ENCODE measurements around the gene NEO1.

Gene NEO1

DNA sequence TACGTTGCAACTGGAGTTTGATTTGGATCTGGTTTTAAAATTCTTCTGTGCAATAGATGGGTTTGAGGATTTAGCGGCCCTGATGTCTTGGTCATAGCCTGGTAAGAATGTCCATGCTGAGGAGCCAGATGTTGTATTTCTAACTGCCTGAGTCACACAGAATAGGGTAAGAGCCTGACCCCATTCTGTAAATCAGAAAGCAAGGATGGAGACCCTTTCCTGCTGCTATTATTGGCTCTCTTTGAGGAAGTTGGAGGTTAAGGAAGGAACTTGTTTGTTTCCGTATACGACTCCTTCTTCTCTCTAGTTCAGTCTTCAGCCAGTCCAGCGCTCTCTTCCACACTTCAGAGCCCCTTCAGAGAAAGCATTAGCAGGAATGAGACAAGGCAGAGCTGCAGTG is 251.4 kb downstream of the NEO1 start:
- DNase-seq (ENCODE audit: low read depth in 2 of 2), result no peak

DNA sequence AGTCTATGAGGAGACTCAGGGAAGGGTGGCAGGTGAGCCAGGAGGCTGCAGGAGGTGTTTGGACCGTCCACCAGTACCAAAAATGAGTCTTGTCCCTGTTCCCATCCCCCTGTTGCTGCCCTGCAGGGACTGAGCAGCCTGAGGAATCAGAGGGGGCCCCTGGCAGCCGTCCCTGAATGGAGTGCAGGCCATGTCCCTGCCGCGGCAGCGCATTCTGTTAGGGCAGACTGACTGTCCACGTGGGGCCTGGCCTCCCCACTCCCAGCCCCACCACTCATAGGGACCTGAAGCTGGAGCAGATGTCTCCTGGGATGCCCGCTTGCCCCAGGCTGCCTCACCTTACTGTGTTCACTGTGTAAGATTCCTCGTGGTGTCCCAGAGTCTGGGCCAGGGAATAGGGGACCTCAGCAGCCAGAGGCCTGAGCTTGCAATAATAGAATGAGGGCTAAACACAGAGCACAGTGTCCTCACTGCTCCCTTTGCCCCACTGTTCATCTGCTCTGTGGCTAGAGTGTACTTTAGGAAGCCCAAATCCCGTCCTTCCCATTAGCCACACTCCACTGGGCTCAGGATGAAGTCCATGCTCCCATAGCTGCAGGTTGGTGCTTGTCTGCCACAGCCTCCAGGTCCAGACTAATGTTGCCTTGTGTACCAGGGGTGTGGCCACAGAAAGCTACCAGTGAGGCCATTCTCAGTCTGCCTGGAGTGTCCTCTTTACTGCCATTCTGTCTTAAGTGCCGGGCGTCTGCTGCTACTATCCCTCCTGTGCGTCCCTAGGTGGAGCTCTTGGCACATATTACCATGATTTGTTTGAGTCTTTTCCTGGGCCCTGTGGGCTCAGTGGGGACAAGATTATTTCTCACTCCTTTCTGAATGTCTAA is 253.3 kb downstream of the NEO1 start:
- peak; percentile 21 to 23 for DNase-seq (ENCODE audit: low read depth in 2 of 2)

DNA sequence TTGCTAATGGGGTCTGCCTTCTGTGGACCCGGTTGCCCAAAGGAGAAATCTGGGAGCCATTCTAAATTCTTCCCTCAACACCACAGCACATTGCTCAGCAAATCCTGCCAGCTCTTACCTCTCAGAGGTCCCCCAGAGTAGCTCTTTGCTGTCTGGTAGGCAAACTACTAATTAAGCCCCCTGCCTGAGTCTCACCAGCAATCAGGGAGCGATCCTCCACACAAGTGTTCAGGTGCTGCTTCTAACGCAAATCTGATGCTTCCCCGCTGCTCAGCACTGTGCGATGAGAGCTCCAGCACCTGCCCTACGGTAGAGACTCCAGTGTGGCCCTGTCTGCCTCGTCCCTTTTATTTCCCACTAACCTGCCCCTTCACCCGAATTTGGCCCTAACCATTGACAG is 256.0 kb downstream of the NEO1 start:
- no peak for DNase-seq (ENCODE audit: low read depth in 2 of 2)

DNA sequence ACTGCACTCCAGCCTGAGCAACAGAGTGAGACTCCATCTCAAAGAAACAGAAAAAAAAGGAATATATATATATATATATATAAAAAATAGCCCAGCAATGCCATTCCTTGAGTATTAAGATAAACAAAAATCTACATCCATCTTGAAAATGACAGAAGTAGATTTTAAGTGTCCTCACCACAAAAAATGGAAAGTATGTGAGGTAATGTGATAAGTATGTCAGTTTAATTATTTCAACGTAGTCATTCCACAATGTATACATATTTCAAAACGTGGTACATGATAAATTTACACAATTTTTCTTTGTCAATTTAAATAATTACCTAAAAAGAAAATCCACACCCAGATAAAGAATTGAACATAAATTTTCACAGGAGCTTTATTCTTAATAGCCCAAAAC is 261.6 kb downstream of the NEO1 start:
- DNase-seq (ENCODE audit: low read depth in 2 of 2), result peak; percentile 10 to 13

DNA sequence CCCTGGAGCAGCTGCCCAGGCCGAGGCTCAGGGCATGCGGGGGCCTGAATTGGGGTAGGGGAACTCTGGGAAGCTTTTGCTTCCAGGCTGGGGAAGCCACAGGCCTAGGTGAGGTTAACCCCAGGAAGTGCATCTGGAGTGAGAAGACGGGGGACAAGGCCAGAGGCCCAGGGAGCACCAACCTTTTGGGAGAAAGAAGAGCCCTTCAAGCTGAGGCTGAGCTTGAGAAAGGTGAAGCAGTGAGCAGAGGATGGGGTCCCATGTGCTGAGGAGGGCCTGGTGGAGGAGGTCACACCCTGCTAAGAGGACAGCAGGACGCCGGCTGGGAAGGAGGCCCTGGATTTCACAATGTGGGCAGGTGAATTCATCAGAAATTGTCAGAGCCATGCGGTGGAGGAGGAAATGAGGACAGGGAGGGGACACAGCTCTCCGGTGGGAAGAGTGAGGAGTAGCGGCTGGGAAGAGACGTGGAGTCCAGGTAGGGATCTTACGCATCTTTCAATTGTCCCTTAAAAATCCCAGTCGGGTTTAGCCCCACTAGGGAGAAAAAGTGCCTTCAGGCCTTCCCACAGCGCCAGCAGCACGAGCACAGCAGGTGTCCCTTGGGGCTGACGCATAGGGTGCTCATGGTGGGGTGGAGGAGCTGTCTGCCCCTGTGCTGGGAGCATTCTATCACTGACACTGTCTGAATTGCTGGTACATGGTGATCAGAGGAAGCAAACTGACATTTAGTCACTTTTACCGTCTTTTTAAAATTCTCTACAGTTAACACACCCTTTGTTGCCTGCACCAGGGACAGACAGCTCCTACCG is 265.6 kb downstream of the NEO1 start:
- no peak for DNase-seq (ENCODE audit: low read depth in 2 of 2)

DNA sequence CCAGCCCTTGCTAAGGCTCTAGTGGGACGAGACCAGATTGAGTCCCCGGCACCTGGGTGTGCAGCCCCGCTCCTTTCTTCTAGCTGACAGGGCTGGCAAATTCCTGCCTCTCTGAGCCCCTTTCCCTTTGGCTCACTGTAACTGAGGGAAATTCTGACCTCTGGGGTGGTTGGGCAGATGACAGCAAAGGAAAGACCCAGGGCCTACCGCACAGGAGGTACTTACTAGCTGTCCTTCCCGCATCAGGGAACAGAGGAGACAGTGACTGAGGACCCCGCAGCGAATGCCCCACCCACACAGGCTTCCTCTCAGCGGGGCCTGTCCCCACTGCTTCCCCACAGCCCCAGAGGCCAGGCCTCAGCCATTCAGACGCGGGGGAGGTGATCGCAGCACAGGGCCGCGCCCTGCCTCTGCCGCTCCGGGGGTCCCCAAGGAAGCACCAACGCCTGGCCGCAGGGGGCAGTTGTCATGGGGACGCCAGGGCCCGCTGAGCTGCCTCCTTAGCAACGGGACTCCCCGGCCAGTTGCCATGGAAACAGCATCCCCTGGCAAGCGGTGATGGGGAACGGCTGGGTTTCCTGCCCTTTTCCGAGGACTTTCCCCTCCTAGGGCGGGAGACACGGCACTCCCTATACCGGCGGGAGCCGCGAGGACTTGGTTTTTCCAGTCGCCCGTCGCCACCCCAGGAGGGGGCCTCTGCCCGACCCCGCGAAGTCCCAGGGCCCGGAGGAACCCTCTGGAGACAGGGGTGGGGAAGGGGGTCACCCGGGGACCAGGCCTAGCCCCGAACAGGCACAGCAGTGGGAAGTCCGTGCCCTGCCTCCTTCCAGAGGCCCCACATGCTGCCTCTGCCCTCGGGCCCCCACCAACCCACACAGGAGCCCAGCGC is 266.4 kb downstream of the NEO1 start:
- no peak for DNase-seq (ENCODE audit: low read depth in 2 of 2)

DNA sequence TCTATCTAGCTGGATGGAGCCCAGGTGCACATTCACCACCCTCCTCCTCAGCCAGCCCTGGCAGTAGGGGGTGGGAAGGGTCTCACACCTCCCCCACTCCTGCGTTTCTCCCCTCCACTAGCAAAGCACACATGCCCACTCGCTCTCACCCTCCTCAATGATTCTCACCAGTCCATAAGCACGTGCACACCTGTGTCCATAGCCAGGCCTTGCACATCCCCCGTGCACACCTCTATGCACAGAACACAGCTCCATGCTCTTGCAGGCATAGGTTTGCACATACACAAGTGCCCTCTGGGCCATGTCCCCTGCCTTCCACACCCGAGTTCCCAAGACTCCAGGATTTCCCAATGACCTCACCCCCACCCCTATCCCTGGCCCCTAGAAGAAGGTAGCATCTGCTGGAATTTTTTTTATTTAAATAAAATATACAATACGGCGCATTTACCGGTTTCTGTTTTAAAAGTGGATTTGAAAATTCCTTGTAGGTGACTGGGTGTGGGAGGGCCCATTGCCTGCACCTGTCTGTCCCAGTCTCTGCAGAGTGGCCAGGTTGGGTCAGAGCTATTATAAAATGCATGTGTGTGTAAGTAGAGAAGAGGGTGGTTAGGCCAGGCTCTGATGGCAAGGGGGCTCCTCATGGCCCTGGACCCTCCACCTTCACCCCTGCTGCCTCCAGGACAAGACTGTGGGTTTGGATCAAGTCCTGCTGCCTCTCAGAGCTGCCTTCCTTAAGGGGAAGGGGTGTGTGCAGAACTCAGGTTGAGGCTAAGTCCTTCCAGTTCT is 267.4 kb downstream of the NEO1 start:
- no peak for DNase-seq (ENCODE audit: low read depth in 2 of 2)

DNA sequence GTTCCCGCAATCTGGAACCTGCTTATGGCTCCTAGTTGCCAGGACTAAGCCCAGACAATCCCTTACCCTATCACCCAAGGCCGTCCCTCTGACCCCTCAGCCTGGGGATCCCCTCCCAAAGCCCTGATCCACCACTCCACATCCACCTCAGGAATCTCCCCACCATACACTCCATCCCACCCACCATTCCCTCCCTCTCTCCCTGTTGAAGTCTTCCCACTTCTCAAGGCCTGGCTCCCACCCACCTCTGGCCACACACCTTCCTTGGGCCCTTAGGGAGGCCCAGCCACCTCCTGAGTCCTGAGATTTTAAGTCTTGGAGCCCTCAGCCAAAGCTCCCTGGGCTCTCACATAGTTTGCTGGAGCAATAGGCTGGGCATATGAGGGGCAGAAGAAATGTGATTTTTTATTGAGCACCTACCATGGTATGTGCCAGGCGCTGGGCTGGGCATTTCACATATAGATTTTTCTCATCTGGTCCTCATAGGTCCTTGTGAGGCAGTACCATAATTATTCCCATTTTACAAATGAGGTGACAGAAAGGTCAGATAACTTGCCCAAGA is 268.4 kb downstream of the NEO1 start:
- no peak for DNase-seq (ENCODE audit: low read depth in 2 of 2)

DNA sequence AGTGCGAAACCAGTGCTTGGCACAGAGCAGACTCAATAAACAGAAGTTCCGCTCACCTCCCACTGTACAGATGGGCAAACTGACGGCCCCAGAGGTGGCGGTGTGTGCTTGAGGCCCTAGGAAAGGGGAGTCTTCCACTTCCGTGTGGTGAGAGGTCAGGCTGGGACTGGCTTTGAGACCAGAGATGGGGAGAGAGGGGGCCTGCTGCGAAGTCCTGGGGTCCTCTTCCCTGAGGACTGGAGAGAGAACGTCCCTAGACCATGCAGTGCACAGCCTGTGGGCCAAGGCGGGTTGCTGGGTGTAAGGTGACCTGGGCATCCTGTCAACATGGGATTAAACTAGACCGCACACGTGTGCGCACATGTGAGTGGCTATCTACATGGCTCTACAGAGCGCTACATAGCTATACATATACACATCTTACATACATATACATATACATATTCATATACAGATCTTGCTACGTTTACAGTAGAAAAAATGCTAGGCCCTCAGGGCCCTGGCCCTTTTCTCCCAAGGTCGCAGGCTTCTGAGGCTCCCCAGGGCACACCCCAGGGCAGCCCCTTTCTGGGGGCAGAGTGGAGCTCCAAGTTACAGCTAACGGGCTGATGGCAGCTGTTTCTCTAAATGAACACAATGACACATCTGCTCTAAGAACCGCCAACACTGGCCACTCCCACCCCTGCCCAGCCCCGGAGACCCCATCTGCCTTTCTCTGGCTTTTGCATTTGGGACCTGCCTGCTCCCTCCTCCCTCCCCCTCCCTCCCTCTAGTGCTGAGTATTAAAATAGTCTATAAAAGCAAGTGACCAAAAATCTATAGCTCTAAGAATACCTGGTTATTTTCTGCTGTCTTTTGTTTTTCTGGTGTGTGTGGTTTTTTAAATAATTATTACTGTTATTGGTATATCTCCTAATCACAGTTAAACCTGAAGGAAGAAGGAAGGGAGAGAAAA is 269.5 kb downstream of the NEO1 start:
- DNase-seq (ENCODE audit: low read depth in 2 of 2), result no peak

DNA sequence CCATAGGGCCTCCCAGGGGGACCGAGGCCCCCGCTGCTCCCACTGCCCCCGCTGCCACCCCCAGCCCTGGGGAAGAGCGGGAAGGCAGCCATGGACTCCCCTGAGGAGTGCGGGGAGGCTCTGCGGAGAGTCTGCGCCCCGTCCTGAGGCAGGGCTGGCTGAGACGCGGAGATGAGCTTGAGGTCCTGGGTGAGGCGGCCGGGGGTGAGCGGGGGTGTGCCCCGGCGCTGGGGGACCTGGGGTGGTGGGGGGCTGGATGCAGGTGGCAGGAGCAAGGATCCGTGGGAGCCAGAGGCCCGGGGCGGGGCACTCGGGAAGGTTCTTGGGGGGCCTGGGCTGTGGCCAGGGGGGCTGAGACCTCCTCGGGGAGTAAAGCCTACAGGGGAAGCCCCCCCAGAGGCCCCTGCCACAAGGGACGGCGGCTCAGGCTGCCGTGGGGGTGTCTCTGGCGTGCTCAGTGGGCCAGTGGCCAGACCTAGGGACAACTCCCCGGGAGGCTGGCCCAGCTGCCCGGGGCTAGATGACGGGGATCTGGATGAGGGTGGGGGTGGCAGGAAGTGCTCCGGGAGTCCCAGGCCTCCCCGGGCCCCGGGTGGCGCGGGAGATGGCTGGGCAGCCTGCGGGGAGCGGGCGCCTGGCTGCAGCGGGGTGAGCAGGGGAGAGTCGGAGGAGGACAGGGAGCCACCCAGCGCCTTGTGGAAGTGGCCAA is 270.6 kb downstream of the NEO1 start:
- no peak for DNase-seq (ENCODE audit: low read depth in 2 of 2)

DNA sequence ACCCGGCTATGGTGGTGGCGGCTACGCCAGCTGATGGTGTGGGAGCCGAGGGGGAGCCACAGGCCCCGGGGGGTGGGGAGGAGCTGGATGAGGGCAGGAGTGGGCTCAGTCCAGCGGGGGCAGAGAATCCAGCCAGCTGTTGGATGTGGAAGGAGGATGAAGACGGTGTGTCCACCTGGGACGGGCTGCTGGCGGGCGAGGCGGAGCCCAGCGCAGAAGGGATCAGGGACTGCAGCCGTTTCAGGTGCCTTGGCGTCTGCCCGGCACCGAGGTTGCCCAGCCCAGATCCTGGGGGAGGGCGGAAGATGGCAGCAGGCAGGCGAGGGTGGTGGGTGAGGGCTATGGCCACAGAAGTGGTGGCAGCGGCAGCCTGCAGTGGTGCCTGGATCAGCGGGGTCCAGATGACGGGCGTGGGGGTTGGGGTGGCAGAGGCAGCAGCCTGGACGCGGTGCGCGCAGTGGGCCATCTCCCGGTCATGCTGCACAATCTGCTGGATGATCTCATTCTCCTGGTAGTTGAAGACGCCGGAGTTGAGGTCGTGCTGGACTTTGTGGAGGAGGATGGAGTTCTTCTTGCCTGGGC is 271.2 kb downstream of the NEO1 start:
- DNase-seq (ENCODE audit: low read depth in 2 of 2), result no peak

DNA sequence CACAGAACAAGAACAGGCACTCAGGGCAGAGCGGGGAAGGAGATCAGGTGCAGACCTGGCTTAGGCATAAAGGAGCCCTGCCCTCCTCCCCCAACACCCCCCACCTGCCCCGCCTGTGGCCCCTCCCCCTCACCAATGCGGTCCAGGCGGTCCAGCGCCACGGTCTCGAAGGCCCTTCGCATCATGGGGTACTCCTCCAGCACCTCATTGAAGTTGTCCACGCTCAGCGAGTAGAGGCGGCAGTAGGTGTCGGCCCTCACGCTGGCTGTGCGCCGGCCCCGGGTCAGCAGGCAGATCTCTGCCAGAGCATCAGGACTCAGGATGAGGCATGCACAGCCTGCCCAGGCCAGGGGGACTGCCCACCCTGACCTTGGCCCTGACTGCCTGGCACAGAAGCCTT is 271.7 kb downstream of the NEO1 start:
- no peak for DNase-seq (ENCODE audit: low read depth in 2 of 2)

DNA sequence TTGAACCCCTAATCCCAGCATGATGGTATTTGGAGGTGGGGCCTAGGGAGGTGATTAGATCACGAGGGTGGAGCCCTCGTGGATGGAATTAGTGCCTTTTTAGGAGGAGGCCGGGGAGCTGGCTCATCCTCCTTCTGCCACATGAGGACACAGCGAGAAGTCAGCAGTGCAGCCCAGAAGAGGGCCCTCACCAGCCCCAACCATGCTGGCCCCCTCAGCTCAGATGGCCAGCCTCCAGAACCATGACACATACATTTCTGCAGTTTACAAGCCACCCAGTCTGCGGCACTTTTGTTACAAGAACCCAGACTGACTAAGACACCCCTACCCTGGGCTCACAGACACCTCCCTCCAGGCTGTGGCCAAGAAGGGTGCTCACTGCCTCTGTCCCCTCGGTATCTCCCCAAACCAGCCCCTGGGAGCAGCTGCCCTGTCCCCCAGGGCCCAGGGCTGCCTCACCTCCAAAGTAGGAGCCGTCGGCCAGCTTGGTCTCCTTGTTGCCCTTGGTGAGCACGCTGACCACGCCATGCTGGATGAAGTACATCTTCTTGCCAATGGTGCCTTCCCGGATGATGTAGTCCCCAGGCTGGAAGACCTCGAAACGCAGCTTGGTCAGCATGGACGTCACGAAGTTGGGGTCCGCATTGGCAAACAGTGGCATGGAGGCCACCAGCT is 272.4 kb downstream of the NEO1 start:
- DNase-seq (ENCODE audit: low read depth in 2 of 2), result no peak

DNA sequence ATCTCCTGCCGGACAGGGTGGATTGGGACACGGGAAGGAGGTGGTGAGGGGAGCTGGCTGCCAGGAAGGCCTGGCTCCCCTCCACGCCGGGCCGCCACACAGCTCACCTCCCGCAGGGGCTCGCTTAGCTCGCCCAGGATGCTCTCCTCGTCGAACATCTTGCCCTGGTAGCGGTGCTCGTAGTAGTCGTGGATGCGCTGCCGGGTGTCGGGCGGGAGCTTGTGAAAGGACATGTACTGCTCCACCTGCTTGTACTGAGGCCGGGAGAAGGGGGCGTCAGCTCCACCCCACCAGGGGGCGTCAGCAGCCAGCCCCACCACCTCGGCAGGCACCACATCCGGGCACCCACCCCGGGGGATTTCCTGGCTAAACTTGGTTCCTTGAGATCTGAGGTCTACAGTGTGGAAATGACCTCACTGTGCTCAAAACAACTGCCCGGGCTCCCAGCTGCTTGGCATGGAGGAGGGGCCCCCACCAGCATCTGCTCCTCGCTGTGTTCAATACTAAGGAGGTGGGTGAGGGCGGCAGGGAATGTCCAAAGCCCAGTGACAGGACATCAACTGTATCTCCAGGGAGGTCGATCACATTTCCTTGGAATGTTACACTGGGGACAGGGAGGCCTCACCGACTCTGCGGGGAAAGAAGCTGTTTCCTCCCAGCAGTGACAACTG is 273.1 kb downstream of the NEO1 start:
- DNase-seq (ENCODE audit: low read depth in 2 of 2), result no peak

DNA sequence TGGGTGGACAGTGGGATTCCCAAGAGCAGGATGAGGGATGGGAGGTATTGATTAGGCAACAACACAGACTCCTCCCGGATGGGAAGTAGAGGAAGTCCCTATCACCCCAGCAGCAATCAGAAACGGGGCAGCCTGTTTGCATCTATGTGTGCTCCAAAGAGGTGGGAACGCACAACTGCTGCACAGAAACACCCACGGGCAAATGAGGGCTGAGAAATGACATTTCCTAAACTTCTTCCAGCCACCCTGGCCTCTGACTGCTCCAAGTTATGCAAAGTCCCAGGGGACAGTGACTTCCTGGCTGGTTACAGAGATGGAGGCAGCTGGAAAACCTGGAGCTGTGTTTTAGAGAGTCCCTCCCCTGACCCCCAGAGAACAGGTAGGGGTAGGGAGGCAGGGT is 273.9 kb downstream of the NEO1 start:
- no peak for DNase-seq (ENCODE audit: low read depth in 2 of 2)

DNA sequence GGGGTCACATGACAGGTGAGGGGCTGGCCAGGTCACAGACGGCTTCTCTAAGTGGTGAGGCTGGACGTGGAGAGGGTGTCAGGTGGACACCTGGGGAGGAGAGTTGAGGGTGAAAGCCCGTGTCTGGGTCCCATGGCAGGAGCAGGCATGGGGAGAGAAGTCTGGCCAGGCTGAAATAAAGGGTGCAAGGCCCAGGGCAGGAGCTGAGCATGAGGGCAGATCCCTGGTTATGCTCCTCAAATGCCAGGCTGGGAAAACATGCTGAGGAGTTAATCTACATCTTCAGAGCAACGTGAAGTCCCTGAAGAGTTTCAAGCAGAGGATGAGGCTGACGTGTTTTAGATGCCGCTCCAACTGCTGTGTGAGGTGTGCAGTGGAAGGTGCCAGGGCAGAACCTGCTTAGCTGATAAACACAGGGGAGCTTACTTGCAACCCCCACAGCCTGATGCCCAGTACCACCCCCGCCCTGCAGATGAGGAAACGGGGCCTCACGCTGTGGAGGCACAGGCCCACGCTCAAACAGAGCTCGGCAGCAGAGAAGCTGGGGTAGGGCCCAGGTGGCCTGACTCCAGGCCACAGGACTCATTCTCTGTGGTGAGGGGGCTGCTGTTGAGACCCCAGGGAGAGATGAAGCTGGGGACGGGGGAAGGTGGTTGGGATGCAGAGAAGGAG is 276.0 kb downstream of the NEO1 start:
- DNase-seq (ENCODE audit: low read depth in 2 of 2), result no peak

DNA sequence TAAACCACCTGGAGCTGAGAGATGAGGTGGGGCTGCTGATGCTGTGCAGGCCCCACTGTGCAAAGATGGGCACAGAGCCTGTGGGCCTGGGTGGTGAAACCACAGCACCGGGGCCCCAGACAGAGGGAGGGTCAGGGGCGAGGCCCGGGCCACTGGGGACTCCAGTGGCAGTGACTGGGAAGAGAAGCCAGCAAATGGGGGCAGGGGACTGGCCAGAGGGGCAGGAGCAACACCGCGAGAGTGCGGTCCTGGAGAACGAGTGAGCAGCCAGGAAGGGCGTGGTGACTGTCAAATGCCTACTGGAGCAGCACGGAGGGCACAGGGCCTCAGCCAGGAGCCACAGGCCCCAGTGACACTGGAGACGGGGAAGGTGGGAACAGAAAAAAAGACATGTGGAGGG is 276.7 kb downstream of the NEO1 start:
- DNase-seq (ENCODE audit: low read depth in 2 of 2), result no peak

Measured in fibroblast of skin of left quadriceps (primary cell).